HepG2 (cell line): Measurements from ENCODE around the gene ADAMTS13. TPM values are rescaled to one million over a fixed set of nuclear protein-coding genes. Genes with fewer than 3 reads are reported as not detected.

Experiments used
- ATAC-seq: fragments of 200-7000 bp; cut with Tn5 transposase; 3 replicates; pipeline ENCODE4 v1.9.1; 2020; ENCODE audit warnings: mild to moderate bottlenecking, moderate library complexity
- BruUV-seq: library from RNA; stranded (reverse); fragments of 400-500 nt; replicated peaks from 2 replicates; lab custom pipeline; 2021; lab: Mats Ljungman, UMichigan
- CTCF ChIA-PET: fragments of 300-600 bp; formaldehyde crosslinking; extraction: SDS; loops from one replicate; lab custom pipeline; 2021; ENCODE audit warnings: low total read pairs, inconsistent platforms, low intra/inter-chr PET ratio; lab: Yijun Ruan, JAX
- POLR2A ChIA-PET: fragments of 350-600 bp; sonication (Branson Sonifier 250); formaldehyde crosslinking; loops from one replicate; lab custom pipeline; 2020; ENCODE audit warnings: antibody characterized with exemption, inconsistent platforms; lab: Yijun Ruan, JAX
- DNase-seq: peaks from one replicate; pipeline ENCODE4 v3.0.0-alpha.2; 2015; ENCODE audit warnings: low spot score
- FAIRE-seq: peaks from 3 replicates; lab custom pipeline; 2011; peaks lifted over from hg19 to GRCh38; lab: Jason Lieb, UNC
- H2AFZ ChIP-seq: one replicate; pipeline ENCODE4 v1.6.1; 2011; ENCODE audit warnings: low read length, inconsistent platforms
- H3K27ac ChIP-seq: fragments of 300-600 bp; 3 replicates; pipeline ENCODE4 v1.8.0; 2011; ENCODE audit warnings: mixed run types, mild to moderate bottlenecking, mixed read lengths, low read length, inconsistent platforms; ENCODE audit not compliant: insufficient read depth; ENCODE audit errors: extremely low read length
- H3K27me3 ChIP-seq, 2 experiments: fragments of 200-600 bp in 1 of 2; 2 replicates in 1 of 2; 3 replicates in 1 of 2; pipeline versions ENCODE4 v1.6.0 to v1.8.0; 2011; ENCODE audit warnings: low read length in 2 of 2, mild to moderate bottlenecking in 2 of 2, moderate library complexity in 2 of 2, inconsistent platforms in 1 of 2; ENCODE audit not compliant: insufficient read depth in 2 of 2, control insufficient read depth in 1 of 2
- H3K36me3 ChIP-seq, 2 experiments: fragments of 200-600 bp in 1 of 2; replicated peaks in 1 of 2; 2 replicates in 1 of 2; 3 replicates in 1 of 2; pipeline versions ENCODE4 v1.5.1 to v1.8.0; 2011; ENCODE audit warnings: low read length in 2 of 2, inconsistent platforms in 1 of 2; ENCODE audit not compliant: insufficient read depth in 2 of 2, control insufficient read depth in 1 of 2
- H3K4me1 ChIP-seq: 2 replicates; pipeline ENCODE4 v1.5.1; 2012; ENCODE audit warnings: low read length, inconsistent platforms; ENCODE audit not compliant: insufficient read depth
- H3K4me2 ChIP-seq: 2 replicates; pipeline ENCODE4 v1.6.0; 2011; ENCODE audit warnings: low read depth, low read length, inconsistent platforms
- H3K4me3 ChIP-seq, 3 experiments: fragments of 200-600 bp in 1 of 3; sonication (generic), shearing (Covaris generic) in 1 of 3; replicated peaks in 1 of 3; 2 replicates each; pipeline ENCODE4 v1.5.1; 2011 to 2016; ENCODE audit warnings: low read length in 3 of 3, inconsistent platforms in 2 of 3, low read depth in 2 of 3, mild to moderate bottlenecking in 2 of 3, control low read depth in 1 of 3, mixed read lengths in 1 of 3; ENCODE audit not compliant: insufficient read depth in 1 of 3
- H3K79me2 ChIP-seq: one replicate; pipeline ENCODE4 v1.6.1; 2011; ENCODE audit warnings: low read length, inconsistent platforms; ENCODE audit not compliant: insufficient read depth
- H3K9ac ChIP-seq: 2 replicates; pipeline ENCODE4 v1.6.0; 2011; ENCODE audit warnings: mild to moderate bottlenecking, low read depth, low read length, inconsistent platforms; ENCODE audit not compliant: insufficient read depth
- H3K9me3 ChIP-seq: 2 replicates; pipeline ENCODE4 v1.5.1; 2012; ENCODE audit warnings: mild to moderate bottlenecking, low read length
- H4K20me1 ChIP-seq: 2 replicates; pipeline ENCODE4 v1.6.0; 2011; ENCODE audit warnings: inconsistent platforms, mild to moderate bottlenecking, low read length, moderate library complexity; ENCODE audit not compliant: insufficient read depth
- AGO2 ChIP-seq: fragments of 200-400 bp; formaldehyde crosslinking; optimal IDR thresholded peaks from 2 replicates; pipeline ENCODE3; 2017; ENCODE audit warnings: mild to moderate bottlenecking, low read depth, low read length, moderate library complexity
- HNRNPL ChIP-seq: fragments of 200-400 bp; formaldehyde crosslinking; IDR thresholded peaks from 2 replicates; pipeline ENCODE4 v1.6.1; 2017; ENCODE audit warnings: mild to moderate bottlenecking, low read depth, low read length
- PAF1 ChIP-seq: IDR thresholded peaks from 2 replicates; pipeline ENCODE4 v1.6.1; 2016; ENCODE audit warnings: missing genetic modification reagents, missing compliant biosample characterization
- POLR2G ChIP-seq: fragments of 200-400 bp; formaldehyde crosslinking; IDR thresholded peaks from 2 replicates; pipeline ENCODE4 v1.6.1; 2018; ENCODE audit warnings: mild to moderate bottlenecking, low read depth, low read length, moderate library complexity
- RBFOX2 ChIP-seq: fragments of 200-400 bp; formaldehyde crosslinking; IDR thresholded peaks from 2 replicates; pipeline ENCODE4 v1.6.1; 2017; ENCODE audit warnings: low read depth, mild to moderate bottlenecking, low read length
- TCF7L2 ChIP-seq: IDR thresholded peaks from 2 replicates; pipeline ENCODE4 v1.6.1; 2011; ENCODE audit warnings: mild to moderate bottlenecking, low read depth, low read length, moderate library complexity
- THYN1 ChIP-seq: sonication (generic); formaldehyde crosslinking; IDR thresholded peaks from 2 replicates; pipeline ENCODE4 v1.8.1; 2023; ENCODE audit warnings: low read depth, mild to moderate bottlenecking, moderate library complexity, missing genetic modification reagents, borderline replicate concordance
- WGBS: methylation state at CpG from one replicate; pipeline ENCODE4 v1.1.6; 2017; ENCODE audit warnings: low lambda C conversion rate; 5-methylcytosine and 5-hydroxymethylcytosine counted together
- in situ Hi-C: cut with HindIII; loops from 2 replicates; pipeline ENCODE4 v1.10.0; 2017; ENCODE audit warnings: low pct_unique_long_range_greater_than_20kb; ENCODE audit not compliant: extremely low pct_ligation_motif_present
- intact Hi-C: fragments of 100-400 bp; cut with micrococcal nuclease; formaldehyde crosslinking; loops from one replicate; pipeline ENCODE4 v1.10.0; 2022; ENCODE audit not compliant: unreplicated experiment
- polyA plus RNA-seq, 8 experiments: library from polyadenylated mRNA; depleted of rRNA in 3 of 8; stranded (reverse) in 7 of 8; unstranded in 1 of 8; fragments of >200 nt; fragmentation: Illumina TruSeq in 4 of 8; extraction: Trizol in 4 of 8; gene quantifications; 2 replicates each; pipeline versions ENCODE4 v1.2.1 to v1.2.3, GENCODE V29; 2011 to 2016; ENCODE audit warnings: low read depth in 4 of 8, missing spikeins in 1 of 8, mixed read lengths in 1 of 8; ENCODE audit not compliant: insufficient read depth in 1 of 8
- total RNA-seq, 5 experiments: library from RNA; depleted of rRNA; stranded (reverse); fragments of >200 nt; fragmentation: Illumina TruSeq; extraction: Trizol; gene quantifications; 2 replicates each; pipeline ENCODE4 v1.2.3, GENCODE V29; 2016; ENCODE audit warnings: low read depth in 1 of 5
- TF ChIP-seq, protein P1 (sequence below): sonication (generic); formaldehyde crosslinking; IDR thresholded peaks from 2 replicates; pipeline ENCODE4 v1.4.0; 2020; ENCODE audit warnings: missing genetic modification reagents
- TF ChIP-seq, protein P2 (sequence below): sonication (generic); formaldehyde crosslinking; IDR thresholded peaks from 2 replicates; pipeline ENCODE4 v1.8.0; 2022; ENCODE audit warnings: mild to moderate bottlenecking, missing genetic modification reagents; ENCODE audit not compliant: insufficient replicate concordance

The ADAMTS13 gene
- total and polyA plus RNA-seq, 2 of the 13 experiments (the other 11 are each of a cell fraction or from before 2014, with no cell fraction given), result 0.91 to 4.5 TPM

DNA sequence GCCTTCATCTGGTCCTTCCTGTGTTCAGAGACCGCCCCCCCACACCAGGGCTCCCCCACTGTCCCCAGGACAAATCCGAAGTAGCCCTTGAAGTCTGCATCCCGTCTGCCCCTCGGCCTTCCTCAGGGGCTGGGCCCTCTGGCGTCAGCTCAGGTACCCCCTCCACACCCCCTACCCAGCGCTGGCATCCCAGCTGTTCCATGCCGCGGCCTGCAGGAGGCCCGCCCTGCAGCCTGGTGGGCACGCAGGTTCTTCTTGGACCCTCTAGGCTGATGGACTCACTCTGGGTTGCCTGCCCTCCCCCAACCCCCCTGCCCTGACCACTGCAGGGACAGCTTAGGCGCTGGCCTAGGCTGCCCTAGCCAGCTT, 50.1 kb downstream of the ADAMTS13 start:
- TF ChIP-seq HNRNPL (0 out of 2 replicates have a peak, but pooled peaks have one; percentile 20), RBFOX2 (0 out of 2 replicates have a peak, but pooled peaks have one; percentile 7), THYN1 (CRISPR knock-in tag) (no peak), PAF1 (no peak), TCF7L2 (no peak), AGO2 (peak; percentile 60), POLR2G (0 out of 2 replicates have a peak, but pooled peaks have one; percentile 17)
- TF ChIP-seq, protein P1, sequence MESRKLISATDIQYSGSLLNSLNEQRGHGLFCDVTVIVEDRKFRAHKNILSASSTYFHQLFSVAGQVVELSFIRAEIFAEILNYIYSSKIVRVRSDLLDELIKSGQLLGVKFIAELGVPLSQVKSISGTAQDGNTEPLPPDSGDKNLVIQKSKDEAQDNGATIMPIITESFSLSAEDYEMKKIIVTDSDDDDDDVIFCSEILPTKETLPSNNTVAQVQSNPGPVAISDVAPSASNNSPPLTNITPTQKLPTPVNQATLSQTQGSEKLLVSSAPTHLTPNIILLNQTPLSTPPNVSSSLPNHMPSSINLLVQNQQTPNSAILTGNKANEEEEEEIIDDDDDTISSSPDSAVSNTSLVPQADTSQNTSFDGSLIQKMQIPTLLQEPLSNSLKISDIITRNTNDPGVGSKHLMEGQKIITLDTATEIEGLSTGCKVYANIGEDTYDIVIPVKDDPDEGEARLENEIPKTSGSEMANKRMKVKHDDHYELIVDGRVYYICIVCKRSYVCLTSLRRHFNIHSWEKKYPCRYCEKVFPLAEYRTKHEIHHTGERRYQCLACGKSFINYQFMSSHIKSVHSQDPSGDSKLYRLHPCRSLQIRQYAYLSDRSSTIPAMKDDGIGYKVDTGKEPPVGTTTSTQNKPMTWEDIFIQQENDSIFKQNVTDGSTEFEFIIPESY (CRISPR knock-in tag), result 0 out of 2 replicates have a peak, but pooled peaks have one; percentile 30
- TF ChIP-seq, protein P2, sequence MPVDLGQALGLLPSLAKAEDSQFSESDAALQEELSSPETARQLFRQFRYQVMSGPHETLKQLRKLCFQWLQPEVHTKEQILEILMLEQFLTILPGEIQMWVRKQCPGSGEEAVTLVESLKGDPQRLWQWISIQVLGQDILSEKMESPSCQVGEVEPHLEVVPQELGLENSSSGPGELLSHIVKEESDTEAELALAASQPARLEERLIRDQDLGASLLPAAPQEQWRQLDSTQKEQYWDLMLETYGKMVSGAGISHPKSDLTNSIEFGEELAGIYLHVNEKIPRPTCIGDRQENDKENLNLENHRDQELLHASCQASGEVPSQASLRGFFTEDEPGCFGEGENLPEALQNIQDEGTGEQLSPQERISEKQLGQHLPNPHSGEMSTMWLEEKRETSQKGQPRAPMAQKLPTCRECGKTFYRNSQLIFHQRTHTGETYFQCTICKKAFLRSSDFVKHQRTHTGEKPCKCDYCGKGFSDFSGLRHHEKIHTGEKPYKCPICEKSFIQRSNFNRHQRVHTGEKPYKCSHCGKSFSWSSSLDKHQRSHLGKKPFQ (CRISPR knock-in tag), result no peak
- TF ChIP-seq, all 625 proteins: peak for 5
- ATAC-seq (no peak), DNase-seq (no peak), FAIRE-seq (no peak)
- H3K4me3 ChIP-seq, result no peak overlapping the region
- H3K27me3 ChIP-seq, result no peaks in the 10 kb centered on the region
- ChIA-PET CTCF (no interaction called here), POLR2A (interaction anchor here (2.3 kb wide), 1 partner anchor 13 kb away, joined by 11 read pairs; the partner anchor contains the start of gene CACFD1)
- no peak overlapping the region for H3K9ac ChIP-seq
- H3K27ac ChIP-seq, result no peak overlapping the region
- peaks cover 3 to 4% of the 10 kb centered on the region in 2 experiments; a peak in 1 of 5 replicates for H3K36me3 ChIP-seq
- peaks cover 10% of the 10 kb centered on the region for H3K4me1 ChIP-seq
- no peak overlapping the region for H2AFZ ChIP-seq
- H3K4me2 ChIP-seq, result no peak overlapping the region
- H4K20me1 ChIP-seq, result 0 out of 2 replicates have a peak, but pooled peaks cover 2% of the 10 kb centered on the region
- in situ Hi-C loops, result no loop called here
- WGBS, result 83% methylated on average over 2 of the region's 11 CpGs
- no peaks in the 10 kb centered on the region for H3K79me2 ChIP-seq
- intact Hi-C loops, result no loop called here
- no TSS peak for BruUV-seq
- no peaks in the 10 kb centered on the region for H3K9me3 ChIP-seq
